ENCODE measurements around the gene ACE2.
"Not testable (repeated sequence)": the region's sequence is repeated elsewhere in the genome, so short reads cannot be mapped to it uniquely, and the experiment has no call there.

ACE2 gene

GRCh38 chrX:15600745-15601144 is at the start of gene ACE2:
ACE2 (minus strand) TSS chrX:15600960; CDS start chrX:15600911, 49 bp downstream.
- no peak for DNase-seq

DNA sequence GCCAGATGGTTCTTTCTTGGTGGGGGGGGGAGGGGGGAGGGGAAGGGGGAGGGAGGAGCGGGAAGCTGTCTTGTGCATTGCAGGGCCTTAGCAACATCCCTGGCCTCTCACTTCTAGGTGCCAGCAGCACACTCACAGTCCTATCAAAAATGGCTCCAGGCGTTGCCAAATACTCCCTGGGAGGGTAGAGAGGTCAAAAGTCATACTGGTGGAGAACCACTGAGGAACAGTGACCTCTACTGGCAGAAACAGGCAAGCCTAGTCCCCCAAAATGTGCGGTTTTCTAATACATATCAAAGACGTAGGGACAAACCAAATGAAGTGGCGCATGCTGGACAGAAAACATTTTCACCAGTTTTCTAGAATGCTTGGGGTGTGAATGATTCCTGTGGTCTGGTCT is 46.8 kb upstream of the ACE2 start:
- DNase-seq, result not testable (repeated sequence)

DNA sequence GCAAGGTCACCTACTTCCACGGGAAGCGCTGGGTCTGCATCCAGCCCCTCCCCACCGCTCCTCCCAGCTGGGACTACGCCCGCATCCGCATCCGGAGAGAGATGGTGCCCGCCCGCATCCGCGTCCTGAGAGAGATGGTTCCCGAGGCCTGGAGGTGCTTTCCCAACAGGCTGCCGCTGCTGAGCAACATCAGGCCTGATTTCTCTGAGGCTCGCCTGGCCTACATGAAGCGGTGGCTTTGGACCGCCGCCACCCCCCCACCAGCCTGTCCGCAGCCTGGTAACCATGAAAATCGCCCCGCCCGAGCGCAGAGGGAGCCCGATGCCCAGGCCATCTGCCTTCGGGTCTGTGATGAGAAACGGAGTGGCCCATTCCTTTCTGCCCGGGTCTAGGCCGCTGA is 45.8 kb upstream of the ACE2 start:
- DNase-seq, result no peak

GRCh38 chrX:15646031-15646430 is 45.3 kb upstream of the ACE2 start:
- no peak for DNase-seq

DNA sequence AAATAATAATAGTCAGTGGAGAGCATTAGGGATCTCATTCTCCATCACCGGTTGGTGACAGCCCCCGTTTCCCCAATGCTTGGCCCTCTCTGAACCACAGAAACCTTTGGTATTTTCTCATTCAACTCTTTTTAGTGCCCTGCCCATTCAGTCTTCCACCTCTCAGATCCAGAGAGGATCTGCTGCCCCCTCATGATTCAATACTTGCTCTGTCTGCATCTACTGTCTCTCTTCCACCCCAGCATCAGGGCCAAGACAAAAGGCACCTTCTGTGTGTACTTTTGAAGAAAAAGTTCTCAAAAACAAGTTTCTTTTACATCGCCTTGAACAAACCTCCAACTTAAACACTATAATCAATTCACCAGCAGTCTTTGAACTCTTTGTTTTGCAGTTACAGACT is 44.5 kb upstream of the ACE2 start:
- no peak for DNase-seq

GRCh38 chrX:15644560-15644872 is 43.8 kb upstream of the ACE2 start:
- no peak for DNase-seq

GRCh38 chrX:15643786-15644559 is 43.2 kb upstream of the ACE2 start:
- no peak for DNase-seq

DNA sequence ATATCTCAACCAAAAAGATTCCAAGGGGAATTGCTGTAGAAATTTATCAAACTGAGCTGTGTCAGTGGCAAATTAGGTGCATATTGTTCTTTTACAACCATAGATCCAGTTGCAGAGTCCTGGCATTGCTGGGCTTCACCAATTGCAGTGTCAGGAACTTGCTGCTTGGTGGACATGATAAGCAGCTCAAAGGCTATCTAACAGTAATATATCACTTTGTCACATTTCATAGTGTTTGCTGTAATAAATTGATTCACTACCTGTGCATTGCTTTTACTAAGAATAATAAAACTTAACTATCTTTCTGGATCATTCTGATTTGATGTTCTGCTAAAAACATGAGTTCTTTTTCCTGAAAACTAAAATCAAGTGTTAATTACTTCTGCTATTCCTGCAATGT is 30.9 kb upstream of the ACE2 start:
- no peak for DNase-seq

- no peak for DNase-seq
These were observed 22.3 kb upstream of the ACE2 start for GRCh38 chrX:15623054-15623453.

- DNase-seq, result no peak
These were observed 18.4 kb upstream of the ACE2 start for GRCh38 chrX:15619053-15619755.

GRCh38 chrX:15617111-15617510 is 16.4 kb upstream of the ACE2 start:
- no peak for DNase-seq

DNA sequence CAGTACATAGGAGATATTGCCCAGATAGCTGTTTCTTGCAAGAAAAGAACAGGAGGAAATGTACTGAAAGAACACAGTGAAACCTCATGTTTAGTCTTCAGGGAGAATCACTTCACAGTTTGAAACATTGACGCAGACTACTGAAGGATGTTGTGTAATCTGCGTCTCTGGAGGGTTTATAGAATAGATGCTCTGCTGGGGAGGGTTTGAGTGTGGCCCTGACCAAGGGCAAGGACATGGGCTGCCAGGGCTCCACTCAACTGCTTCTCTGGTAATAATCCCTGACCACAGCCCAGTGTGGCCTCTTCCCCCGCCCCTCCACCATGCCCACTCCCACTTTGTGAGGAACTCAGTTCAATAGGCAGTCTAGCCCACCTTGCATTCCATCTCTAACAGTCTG is 15.8 kb upstream of the ACE2 start:
- no peak for DNase-seq

DNA sequence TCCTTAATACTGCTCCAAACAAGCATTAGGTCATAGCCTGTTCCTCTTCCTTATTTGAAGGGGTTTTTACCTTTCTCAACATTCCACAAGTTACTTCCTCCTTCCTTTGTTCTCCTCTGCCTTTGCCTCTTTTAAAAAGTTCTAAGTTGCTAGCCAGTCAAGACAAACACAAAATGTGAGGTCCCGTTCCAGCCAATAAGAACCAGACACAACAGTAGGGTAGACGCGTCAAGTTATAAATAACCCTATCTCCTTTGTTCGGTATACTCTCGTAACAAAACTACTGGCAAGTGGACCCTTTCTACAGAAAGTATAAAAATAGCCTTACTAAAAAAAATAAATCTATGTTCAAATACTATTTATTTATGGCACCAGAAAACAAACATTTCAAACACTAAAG is 6.3 kb upstream of the ACE2 start:
- no peak for DNase-seq

DNA sequence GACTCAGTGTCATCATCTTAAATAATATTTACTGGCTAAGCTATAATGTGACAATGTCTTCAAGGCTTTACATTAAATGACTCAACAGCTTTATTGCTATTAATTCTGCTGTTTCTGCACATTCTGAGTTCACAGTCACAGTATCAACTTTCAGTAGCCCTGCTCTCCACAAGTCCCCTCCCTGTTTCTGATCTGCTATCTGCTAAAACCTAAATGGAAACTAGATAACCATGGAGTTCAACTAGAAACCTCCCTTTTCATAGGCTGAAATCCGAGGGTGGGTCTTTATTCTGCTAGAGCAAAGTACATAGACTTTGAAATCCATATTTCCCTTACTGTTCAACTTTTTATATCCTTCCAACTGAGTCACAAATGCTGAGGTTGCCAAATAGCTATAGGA is 5.4 kb upstream of the ACE2 start:
- no peak for DNase-seq

DNA sequence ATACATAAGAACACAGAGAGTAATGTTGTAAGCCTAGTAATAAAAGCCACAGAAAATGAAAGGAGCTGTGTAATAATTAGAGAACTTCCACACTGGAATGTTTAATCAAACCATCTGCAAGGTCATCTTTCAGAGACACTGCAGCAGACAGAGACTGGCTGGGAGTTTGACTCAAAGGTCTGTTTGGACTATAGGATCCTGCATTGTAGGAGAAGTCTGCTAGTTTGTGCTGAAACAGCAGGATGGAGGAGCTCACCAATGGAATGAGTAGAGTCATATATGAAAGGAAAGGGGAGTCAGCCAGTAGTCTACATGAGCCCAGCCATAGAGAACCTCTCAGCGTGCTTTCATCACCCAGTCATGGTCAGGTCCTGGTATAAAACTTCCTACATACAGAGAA is 4.5 kb upstream of the ACE2 start:
- no peak for DNase-seq

DNA sequence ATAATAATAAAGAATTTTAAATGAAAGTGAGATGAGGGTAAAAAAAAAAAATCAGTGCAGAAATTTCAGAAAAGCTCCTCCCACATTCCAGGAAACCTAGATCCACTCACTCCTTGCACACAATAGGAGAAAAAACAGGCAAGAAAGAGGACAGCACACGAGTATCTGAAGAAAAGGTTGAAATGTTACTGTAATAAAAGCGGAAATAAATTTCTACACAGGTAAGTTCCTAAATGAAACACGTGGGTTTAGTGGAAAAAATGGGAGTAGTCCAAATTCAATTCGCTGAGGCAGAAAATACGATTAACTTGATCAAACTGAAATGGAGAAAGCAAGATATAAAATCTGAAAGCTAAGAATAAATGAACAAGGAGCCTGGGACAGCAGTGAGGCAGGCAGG is 2.0 kb upstream of the ACE2 start:
- no peak for DNase-seq

DNA sequence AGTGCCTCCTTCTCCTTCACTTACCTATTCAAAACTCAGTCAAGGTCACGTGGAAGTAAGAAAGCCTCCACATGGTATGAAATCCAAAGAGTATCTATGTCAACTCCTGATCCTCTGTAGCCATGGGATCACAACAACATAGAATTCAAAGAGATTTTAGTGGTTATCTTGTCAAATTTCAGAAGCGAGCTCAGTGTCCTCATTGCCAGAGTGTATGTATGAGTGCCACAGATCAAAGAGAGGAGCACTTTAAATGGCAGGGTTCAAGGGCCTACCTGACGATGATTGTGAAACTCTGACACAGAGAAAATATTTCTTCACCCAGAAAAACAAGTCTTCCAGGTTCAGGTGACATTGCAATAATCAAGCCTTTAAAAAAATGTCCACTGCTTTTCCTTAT is 1.2 kb upstream of the ACE2 start:
- no peak for DNase-seq

DNA sequence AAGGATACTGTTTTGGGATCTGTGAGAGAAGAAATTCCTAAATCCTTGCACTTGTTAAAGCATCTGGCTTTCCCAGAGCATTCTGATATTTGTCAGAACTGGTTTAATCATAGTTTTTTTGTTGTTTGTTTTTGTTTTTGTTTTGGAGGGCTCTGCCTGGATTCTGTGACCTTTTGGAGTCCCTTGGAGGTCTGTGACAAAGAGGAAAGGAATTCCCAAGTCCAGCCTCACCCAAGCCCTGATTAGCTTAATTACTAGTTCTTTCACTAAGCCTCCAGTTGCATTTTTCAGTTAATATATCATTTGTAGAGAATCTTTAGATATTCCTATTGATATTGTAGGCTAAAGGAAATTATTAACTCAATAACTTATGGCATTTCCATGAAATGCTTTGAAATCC is 711 bp downstream of the ACE2 start:
- no peak for DNase-seq

DNA sequence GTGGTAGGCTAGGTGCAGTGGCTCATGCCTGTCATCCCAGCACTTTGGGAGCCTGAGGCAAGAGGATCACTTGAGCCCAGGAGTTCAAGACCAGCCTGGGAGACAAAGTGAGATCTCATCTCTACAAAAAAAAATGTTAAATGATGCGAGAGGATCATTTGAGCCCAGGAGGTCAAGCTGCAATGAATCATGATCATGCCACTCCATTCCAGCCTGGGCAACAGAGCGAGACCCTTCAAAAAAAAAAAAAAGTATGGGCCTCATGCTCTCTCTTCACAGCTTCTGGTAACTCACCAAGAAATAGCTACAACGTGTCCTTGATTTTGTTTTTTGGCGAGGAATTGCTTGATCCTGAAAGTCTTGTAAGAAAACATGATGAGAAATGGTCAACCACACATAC is 1.3 kb downstream of the ACE2 start:
- DNase-seq, result no peak

- DNase-seq, result no peak
These were observed 2.7 kb downstream of the ACE2 start for GRCh38 chrX:15598026-15598425.

GRCh38 chrX:15594371-15594770 is 6.4 kb downstream of the ACE2 start:
- DNase-seq, result no peak

GRCh38 chrX:15579778-15580747 is 20.7 kb downstream of the ACE2 start:
- DNase-seq, result no peak

DNA sequence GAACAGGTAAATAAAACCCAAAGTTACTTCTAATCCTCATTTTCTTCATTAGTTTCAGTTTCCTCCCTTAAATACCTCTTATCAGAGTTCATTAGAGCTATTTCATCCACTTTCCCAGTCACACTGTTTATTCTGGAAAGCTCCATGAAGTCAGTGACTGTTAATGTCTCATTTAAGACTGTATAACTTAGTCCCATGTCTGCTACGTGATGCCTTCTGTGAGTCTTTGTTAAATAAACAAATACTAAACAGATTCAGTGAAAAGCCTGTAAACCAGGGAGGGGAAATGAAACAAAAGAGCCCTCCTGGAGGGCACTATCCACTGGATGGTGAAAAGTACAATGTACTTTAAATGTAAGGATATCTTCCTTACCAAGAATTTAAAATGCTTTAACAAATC is 24.7 kb downstream of the ACE2 start:
- no peak for DNase-seq

GRCh38 chrX:15574017-15574416 is 26.7 kb downstream of the ACE2 start:
- no peak for DNase-seq

Measured in NCI-H187 (cell line).